ENCODE results near the gene TF. TPM values are rescaled to one million over a fixed set of nuclear protein-coding genes. Genes with fewer than 3 reads are reported as not detected.

TF gene
- polyA plus RNA-seq, 1 experiment, result 0.15 TPM

GRCh38 chr3:133837487-133838295 is 91.5 kb downstream of the TF start:
- Histone ChIP-seq H3K4me3 (ENCODE audit: low read depth, low read length) (no peak overlapping the region), H3K27ac (ENCODE audit: low read depth, low read length) (no peak overlapping the region), H3K9me3 (ENCODE audit: control insufficient read depth, insufficient read depth, low read length) (no peaks in the 10 kb centered on the region), H3K27me3 (ENCODE audit: control insufficient read depth, insufficient read depth, low read length) (peaks cover 7% of the 10 kb centered on the region)
- POLR2A ChIA-PET, result no interaction called here
- CTCF ChIA-PET, result interaction anchor here (0.5 kb wide), 1 partner anchor 19 kb away, joined by 3 read pairs; no protein-coding TSS in a partner anchor
- no peak for DNase-seq (ENCODE audit: low read depth, low spot score)
- TF ChIP-seq, protein P1, sequence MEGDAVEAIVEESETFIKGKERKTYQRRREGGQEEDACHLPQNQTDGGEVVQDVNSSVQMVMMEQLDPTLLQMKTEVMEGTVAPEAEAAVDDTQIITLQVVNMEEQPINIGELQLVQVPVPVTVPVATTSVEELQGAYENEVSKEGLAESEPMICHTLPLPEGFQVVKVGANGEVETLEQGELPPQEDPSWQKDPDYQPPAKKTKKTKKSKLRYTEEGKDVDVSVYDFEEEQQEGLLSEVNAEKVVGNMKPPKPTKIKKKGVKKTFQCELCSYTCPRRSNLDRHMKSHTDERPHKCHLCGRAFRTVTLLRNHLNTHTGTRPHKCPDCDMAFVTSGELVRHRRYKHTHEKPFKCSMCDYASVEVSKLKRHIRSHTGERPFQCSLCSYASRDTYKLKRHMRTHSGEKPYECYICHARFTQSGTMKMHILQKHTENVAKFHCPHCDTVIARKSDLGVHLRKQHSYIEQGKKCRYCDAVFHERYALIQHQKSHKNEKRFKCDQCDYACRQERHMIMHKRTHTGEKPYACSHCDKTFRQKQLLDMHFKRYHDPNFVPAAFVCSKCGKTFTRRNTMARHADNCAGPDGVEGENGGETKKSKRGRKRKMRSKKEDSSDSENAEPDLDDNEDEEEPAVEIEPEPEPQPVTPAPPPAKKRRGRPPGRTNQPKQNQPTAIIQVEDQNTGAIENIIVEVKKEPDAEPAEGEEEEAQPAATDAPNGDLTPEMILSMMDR (IDR thresholded peaks at IDR 0.05; ENCODE audit: low read depth, low read length), result no peak

DNA sequence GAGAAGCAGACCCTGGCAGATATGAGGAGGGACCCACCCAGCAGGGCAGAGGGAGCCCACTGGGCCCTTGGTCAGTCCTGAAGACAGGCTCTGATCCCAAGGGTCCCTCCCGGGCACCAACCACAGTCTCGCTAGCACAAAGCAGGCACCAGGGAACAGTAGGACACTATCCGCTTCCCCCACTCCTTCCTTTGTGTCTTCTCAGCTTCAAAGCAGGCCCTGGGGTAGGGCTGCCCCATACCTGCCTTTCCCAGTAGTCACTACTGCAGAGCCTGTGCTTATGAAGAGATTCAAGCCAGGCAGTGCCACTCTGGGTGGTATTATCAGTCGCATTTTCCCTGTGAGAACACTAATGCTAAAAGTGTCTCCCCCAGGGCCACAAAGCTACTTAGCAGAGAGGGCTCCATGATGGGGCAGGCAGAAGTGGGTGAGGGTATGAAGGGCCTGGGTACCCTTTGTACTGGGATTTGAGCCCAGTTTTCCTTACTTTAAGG is 92.2 kb downstream of the TF start:
- Histone ChIP-seq H3K27ac (ENCODE audit: low read depth, low read length) (no peak overlapping the region), H3K9me3 (ENCODE audit: control insufficient read depth, insufficient read depth, low read length) (no peaks in the 10 kb centered on the region), H3K27me3 (ENCODE audit: control insufficient read depth, insufficient read depth, low read length) (peaks cover 7% of the 10 kb centered on the region), H3K4me3 (ENCODE audit: low read depth, low read length) (no peak overlapping the region)
- CTCF ChIA-PET, result interaction anchor here (0.5 kb wide), 1 partner anchor 20 kb away, joined by 3 read pairs; no protein-coding TSS in a partner anchor
- POLR2A ChIA-PET, result no interaction called here
- TF ChIP-seq, protein P1 (IDR thresholded peaks at IDR 0.05; ENCODE audit: low read depth, low read length), result no peak
- DNase-seq (ENCODE audit: low read depth, low spot score), result no peak

GRCh38 chr3:133838916-133839800 is 93.0 kb downstream of the TF start:
- DNase-seq (ENCODE audit: low read depth, low spot score), result no peak
- Histone ChIP-seq H3K27ac (ENCODE audit: low read depth, low read length) (no peak overlapping the region), H3K27me3 (ENCODE audit: control insufficient read depth, insufficient read depth, low read length) (peaks cover 7% of the 10 kb centered on the region), H3K9me3 (ENCODE audit: control insufficient read depth, insufficient read depth, low read length) (no peaks in the 10 kb centered on the region), H3K4me3 (ENCODE audit: low read depth, low read length) (no peak overlapping the region)
- CTCF ChIA-PET, result no interaction called here
- TF ChIP-seq, protein P1 (IDR thresholded peaks at IDR 0.05; ENCODE audit: low read depth, low read length), result no peak
- POLR2A ChIA-PET, result no interaction called here

DNA sequence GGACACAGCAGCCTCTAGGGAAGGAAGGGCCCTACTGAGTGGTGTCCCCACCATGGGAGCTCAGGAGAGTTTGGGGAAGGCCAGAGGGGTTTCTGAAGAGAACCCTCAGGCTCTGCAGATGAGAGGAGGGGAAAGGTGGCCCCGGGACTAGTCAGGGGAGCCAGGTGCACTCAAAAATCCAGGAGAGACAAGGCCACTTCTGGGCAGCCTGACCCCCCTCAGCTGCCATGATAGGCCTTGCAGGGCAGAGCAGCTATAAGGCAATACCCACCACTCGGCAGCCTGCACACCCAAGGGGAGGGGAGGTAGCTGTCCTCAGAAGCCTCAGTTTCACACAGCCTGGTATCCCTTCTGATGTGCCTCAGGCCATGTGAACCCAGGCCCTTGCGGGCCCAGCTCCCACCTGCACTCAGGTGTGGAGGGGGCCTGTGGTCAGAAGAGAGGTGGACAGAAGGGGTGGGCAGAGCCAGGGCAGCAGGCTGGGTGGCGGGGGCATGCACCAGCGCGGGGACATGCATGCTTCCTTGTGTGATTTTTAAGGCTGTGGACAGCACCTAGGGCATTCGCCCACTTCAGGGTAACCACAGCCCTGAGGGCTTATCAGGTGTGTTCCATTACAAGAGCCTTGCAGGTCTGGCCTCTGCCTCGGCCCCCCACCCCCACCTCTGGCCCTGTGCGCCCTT is 94.0 kb downstream of the TF start:
- DNase-seq (ENCODE audit: low read depth, low spot score), result no peak
- TF ChIP-seq, protein P1 (IDR thresholded peaks at IDR 0.05; ENCODE audit: low read depth, low read length), result no peak
- Histone ChIP-seq H3K9me3 (ENCODE audit: control insufficient read depth, insufficient read depth, low read length) (no peaks in the 10 kb centered on the region), H3K4me3 (ENCODE audit: low read depth, low read length) (no peak overlapping the region), H3K27me3 (ENCODE audit: control insufficient read depth, insufficient read depth, low read length) (peaks cover 8% of the 10 kb centered on the region), H3K27ac (ENCODE audit: low read depth, low read length) (no peak overlapping the region)
- ChIA-PET POLR2A (no interaction called here), CTCF (no interaction called here)
